GM12873 (cell line): ENCODE measurements around the gene NADK2.

Experiments
- CTCF ChIP-seq: IDR thresholded peaks from 2 replicates; pipeline ENCODE4 v1.5.1; 2012; ENCODE audit warnings: low read depth, mild to moderate bottlenecking, moderate library complexity, low read length, control low read depth; ENCODE audit not compliant: insufficient read depth; ENCODE audit errors: missing control alignments

Gene NADK2

DNA sequence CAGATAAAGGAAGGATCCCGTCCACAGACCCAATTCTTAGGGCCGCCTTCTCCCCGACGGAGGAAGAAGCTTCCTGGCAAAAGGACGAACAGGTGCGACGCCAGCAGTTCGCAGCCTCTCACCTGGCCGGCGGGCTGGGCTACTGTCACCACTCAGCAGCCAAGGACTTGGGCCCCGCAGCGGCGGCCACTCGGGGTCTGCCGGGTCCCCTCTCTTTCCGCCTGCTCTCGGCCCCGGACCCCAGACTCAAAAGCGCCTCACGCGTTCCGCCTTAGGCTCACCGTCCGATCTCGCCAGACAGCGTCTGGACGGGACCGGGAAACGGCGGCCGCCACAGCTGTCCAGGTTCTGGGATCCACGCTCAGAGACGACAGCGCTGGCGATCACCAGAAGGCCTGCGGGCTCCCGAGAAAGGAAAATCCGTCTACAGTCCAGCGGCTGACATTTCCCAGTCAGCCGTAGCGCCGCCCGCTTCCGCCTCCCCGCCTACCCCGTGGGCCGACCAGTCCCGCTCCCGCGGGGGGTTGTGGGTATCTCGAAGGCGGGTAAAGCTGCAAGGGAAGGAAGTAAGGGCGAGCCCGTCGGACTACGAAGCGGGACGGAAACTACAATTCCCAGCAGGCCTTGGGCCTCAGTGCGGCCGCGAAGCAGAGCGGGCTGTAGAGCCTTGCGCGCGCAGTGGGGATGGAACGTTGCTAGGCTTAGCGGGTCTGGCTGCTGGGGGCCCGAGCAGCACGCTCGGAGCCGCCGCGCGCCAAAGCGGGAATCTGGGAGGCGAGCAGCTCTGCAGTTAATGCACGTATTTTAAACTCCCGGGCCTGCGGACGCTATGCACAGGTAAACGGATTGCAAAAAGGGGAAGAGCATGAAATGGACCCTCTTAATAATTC is 90.0 kb downstream of the NADK2 start, which contains the start of the genes LMBRD2 and SKP2:
Gene LMBRD2 (minus strand): TSS at position 454 of the 890 bp plus-strand sequence. CDS start 8,538 bp downstream, outside the sequence.
Gene SKP2 (plus strand): TSS at position 678 of the 890 bp plus-strand sequence. CDS start 152 bp downstream, at position 830.
- TF ChIP-seq CTCF: no peak

- TF ChIP-seq CTCF: no peak
Observed at GRCh38 chr5:36150676-36151433, 90.9 kb downstream of the NADK2 start.

- TF ChIP-seq CTCF: no peak
Observed at GRCh38 chr5:36147681-36148080, 94.0 kb downstream of the NADK2 start.

GRCh38 chr5:36146390-36146789 is 95.3 kb downstream of the NADK2 start:
- no peak for TF ChIP-seq CTCF

DNA sequence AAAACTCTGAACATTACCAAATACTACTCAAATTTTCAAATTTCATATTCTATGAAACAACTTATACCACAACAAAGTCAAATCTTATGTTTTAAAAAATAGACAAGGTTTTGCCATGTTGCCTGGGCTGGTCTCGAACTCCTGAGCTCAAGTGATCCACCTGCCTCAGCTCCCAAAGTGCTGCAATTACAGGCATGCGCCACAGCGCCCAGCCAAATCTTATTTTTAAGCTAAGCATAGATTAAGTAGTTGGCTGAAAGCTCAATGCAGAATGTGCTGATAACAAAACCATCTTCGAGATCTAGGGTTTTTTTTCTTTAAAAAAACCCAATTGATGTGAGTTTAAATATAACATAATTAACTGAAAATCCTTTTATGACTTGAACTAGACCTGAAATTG is 96.4 kb downstream of the NADK2 start:
- no peak for TF ChIP-seq CTCF
